GM19193 (cell line): ENCODE measurements around the gene KMT2C.

ENCODE experiments used
- POLR2A ChIP-seq: IDR thresholded peaks from 4 replicates; pipeline ENCODE4 v1.6.1; 2011; ENCODE audit not compliant: insufficient read depth, insufficient read length; ENCODE audit errors: extremely low read depth

KMT2C gene

DNA sequence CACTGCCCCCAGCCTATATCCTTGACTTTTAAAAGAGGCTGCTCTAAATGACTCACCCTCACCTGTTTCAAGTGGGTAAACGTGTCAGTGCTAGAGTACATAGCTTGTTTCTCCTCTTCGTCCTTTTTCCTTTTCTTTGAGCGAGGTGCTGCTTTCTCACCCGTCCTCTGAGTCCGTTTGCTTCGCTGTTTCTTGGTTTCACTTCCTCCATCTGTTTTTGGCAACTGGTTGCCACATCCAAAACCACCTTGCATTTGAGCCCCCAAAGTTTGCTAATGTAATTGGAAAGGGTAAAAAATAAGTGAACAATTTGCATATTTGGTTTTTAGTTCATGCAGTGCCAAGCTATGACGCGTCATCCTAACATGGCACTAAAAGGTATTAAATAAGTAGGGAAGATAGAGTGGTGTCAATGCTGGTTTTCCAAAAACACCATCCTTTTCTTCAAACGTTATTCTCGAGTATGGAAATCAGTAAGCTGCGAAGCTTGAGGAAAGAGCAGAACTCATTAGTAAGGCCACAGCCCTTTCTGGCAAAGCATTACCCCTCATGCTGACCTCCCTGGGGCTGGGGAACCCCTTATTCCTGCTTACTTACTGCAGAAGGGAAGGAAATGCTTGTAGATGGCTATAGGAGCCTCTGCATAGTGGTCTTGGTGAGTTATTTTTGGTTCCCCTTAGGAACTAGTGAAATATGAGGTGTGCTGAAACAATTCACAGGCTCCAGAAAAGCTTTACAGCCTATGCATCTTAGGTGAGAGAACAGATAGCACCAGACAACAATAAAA is 276.8 kb downstream of the KMT2C start:
- no peak for TF ChIP-seq POLR2A

DNA sequence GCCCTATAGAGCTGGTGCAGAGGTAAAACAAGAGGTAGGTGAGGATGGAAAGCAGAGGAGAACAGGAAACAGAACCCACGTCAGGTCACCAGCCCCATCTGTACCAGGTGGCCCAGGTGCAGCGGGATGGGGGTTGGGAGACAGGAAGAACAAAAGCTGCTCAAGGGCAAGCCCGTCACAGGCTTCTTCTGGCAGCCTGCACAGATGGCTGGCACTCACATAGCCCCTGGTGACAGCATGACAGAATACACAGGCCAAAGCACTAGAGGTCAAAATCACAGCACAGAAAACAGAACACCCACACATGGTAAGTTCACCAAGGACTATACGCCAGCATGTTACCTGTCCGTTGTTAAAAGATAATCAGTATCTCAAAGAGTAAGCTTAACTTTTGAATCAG is 283.5 kb downstream of the KMT2C start:
- TF ChIP-seq POLR2A, result no peak

DNA sequence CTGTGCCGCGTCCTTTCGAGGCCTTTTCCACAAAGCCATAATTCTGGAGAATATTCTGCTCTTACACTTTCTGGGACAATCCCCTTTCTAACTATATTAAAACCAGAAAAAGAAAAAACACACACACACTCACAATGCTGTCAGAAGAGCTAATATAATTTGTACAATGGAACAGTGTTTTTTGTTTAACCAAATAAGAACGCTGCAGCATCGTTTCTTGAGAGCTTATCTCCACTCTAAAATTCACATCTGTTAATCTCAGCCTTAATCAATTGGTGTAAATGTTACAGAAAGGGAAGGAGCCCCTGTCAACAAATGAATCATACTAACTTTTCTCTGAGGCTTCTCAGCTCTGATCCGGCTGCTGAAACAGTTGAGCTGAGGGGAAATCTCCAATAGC is 286.4 kb downstream of the KMT2C start:
- no peak for TF ChIP-seq POLR2A

DNA sequence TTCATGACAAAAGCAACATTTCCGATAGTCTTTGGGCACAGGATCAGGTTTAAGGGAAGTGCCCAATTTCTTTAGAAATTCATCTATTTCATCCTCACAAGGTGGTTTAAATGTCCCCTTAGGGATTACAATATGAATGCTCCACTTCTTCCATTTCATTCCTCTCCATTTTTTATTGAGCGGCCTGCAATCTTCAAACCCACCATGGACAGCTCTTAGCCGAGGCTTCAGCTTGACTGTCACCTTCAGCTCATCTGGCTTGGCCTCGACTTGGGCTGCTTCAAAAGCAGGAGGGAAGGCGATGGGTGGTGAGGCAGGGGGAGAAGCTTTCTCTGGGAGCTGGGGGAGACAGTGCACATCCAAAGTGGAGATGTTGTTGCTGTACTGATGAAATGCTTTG is 287.1 kb downstream of the KMT2C start:
- no peak for TF ChIP-seq POLR2A

DNA sequence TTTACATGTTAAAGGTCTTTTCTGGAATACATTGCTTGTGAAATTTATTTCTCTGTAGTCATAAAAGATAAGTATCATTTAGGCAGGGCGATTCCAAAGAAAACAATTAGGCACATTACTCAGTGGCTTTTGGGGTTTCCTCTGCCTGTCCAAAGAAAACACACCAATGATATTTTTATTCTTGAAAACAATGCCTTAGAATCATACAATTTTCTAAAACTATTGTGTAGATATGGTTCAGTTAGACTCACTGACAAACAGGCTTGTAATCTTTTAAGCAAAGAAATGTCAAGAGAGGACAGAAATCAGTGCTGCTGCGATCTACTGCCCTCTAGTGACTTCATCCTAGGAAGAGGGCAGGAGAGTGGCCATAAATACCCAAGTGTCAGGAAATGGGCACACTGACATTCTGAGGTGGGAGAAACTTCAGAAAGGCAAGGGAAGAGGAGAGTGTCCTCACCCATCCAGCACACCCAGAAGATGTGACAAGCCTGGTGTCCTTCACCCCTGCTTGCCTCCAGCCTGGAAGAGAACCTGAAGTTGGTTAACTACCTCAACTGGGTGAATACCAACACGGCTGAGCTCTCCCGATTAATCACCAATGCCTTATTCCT is 289.8 kb downstream of the KMT2C start:
- TF ChIP-seq POLR2A, result no peak

DNA sequence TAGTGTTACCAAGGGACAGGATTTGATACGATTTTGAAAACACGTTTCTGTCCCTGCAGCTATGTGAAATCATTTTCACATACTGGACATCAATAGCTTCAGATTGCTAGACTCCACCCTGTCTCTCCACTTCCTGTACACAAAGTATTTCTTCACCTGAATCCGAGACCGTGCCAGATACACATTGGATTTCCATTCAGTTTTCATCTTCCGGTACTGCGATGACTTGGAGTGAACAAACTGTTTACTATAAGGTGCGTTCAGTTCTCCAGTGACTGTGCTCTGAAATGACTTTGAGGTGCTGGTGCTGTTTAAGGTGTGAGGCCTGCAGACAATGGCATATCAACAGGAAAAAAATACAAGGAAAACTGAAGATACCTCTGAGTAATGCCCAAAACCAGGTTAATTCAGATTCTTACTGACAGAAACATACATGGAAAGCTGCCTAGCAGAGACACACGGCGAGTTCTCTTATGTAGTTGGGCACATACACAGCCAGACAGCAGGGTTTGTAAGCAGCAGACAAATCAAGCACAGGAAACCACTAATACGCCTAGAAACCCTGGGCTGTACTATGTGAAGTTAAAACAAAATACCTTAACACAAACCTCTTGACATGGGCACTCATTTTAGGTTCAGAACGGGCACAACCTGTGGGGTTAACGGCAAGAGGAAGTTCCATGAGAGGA is 291.1 kb downstream of the KMT2C start:
- no peak for TF ChIP-seq POLR2A

DNA sequence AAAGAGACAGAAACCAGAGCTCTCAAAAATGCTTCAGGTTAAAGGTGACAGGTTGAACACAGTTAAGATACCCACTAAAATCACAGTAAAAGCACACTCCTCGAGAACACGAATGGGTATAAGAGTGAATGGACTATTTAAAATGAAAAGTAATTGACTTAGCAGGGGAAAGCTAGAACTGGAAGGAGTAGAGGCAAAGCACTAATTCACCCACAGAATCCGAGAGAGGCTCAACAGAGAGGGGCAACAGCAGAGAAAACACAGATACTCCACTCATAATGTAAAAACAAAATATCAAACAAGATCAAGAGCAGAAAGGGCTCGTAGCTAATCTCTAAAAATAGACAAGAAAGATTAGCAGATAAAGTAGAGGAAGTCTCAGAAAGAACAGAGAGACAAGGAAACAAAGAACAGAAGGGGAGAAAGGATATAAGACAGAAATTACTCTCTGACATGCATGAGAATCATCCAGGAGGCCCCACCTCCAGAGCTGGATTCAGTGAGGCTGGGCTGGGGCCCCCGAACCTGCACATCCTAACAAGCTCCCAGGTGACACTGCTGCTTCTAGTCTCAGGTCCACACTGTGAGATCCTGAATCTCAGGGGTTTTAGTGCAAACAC is 292.7 kb downstream of the KMT2C start:
- no peak for TF ChIP-seq POLR2A

DNA sequence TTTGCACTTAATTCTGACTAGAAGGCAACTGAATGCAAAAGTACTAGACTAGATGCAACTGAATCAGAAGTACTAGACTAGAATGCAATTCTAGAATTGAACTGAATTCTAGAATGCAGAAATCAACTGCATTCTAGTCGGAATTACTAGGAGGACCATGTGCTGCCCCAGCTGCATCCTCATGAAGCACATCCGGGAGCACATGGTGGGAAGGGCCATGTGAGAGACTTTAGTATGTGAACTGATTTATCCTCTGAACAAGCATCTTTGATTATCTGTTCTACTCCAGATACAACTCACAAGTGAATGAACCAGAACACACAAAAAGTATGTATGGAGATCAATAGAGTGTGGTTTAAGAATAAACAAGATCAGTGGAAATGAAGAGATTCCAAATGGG is 295.2 kb downstream of the KMT2C start:
- no peak for TF ChIP-seq POLR2A

DNA sequence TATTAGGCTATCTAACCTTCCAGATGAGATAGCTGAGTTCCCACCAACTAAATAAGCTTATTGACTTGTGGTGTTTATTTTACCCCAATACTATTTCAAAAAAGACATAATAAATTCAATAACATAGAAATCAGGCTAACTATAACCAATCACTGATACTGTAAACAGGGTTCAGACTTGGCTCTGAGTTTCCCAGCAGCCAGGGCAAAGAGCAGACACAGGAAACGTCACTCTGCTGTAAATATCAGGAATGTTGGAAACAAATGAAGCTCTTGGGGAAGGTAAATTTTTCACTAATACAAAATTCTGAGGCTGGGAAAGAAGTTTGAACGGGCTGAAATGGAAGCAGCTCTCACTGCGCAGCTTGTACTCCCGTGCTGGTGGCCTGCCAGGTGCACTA is 295.7 kb downstream of the KMT2C start:
- TF ChIP-seq POLR2A, result no peak

DNA sequence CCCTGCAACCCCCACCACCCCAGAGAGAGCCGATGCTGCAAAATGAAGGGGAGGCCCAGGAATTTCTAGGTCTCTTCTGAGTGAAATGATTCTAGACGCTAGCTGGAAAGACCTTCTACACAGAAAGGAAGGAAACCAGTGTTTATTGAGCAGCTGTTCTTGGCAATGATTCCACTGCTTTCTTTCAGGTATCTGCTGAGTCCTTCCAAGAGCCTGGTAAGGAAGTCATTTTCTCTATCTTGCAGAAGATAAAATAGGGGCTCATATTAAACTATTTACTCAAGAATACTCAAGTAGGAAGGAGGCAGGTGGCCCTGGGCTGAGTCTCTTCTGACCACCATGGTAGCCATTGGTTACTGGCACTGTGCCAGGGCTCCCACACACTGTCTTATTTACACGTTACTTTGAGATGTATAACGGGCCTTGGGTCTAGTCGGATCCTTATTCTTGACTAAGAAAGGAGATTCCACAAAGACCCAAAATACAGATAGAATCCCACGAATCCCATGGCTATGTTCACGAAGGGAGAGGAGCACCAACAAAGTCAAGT is 298.3 kb downstream of the KMT2C start:
- no peak for TF ChIP-seq POLR2A

DNA sequence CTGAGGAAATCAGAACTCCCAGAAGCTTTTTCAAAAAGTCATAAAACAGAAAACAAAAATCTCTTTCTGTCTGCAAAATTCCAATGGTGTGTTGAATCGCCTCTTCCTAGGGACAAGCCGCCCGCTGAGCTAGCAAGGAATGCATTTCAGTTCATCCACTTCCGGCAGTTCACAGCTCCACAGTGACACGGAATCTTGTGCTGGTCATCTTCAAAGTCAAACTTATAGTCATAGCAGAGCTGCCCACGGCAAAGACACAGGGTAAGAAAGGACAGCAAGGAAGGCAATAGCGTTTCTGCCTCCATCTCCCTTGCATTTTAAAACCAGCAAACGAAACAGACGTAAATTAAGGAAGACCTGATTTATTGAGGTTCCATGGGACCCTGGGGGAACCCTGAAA is 299.1 kb downstream of the KMT2C start:
- TF ChIP-seq POLR2A, result no peak

DNA sequence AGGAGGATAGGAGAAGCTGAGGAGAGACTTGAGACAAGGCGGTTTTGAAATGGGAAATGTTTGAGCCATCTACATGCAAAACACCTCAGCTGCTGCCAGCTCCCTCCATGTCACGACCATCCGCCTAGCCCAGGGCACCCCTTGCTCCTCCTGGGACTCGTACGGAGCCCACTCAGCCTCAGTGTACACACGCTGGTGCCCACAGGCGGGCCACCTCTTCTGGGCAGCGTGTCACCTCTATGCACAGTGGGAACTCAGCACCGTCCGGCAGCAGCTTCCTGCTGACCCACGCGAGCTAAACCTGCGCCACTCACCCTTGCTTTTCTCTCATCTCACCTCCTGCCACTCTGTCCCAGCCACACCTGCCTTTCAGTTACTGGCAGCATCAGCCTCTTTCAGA is 302.0 kb downstream of the KMT2C start:
- TF ChIP-seq POLR2A, result peak; percentile 23

DNA sequence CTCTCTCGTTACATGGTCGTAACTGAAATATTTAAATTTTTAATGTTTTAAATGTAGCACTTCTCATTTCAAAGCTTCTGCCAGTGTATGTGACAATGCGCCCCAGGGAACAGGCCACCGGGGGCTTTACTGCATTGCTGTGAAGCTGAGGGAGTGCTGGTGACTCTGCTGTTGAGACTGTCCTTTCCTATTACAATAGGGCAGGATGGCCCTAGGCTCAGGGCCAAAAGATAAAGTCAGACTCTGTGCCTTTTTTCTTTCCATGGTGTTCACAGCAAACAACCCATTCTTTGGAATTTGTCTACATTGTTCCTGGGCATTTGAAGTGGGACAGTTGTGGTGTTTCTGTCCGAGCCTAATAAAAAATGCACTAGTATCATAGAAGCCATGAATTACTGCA is 303.0 kb downstream of the KMT2C start:
- no peak for TF ChIP-seq POLR2A

DNA sequence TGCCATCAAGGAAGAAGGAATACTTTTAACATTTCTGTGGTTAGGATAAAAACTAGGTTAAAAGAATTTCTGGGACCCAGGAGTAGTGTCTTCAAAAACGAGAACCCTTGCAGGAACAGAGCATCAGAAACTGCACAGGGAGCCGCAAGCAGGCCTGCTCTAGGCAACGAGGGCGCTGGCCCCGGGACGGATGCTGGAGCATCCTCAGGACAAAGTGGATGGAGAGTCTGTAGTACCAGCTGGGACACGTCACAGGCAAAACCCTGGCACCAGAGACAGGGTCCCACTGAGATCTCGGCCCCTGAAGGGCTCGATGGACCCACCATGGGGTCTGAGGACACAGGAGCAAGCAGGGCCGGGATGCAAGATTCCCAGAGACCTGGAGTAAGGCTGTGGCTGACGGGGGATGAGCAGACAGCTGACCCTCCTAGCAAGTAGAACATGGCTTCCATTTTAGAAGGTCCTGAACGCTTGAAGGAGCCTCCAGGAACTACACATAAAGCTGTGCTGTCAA is 303.8 kb downstream of the KMT2C start:
- TF ChIP-seq POLR2A, result no peak
